ENCODE results near the gene CRB2. TPM values are rescaled to one million over a fixed set of nuclear protein-coding genes. Genes with fewer than 3 reads are reported as not detected.

Gene CRB2
- total RNA-seq, 1 experiment from 2014 or later: 3.6 TPM

GRCh38 chr9:123418052-123418430 is 62.0 kb downstream of the CRB2 start:
- Histone ChIP-seq H3K23me2 (ENCODE audit: insufficient read length, low read depth, low read length, poor library complexity, severe bottlenecking) (no peaks in the 10 kb centered on the region), H4K5ac (ENCODE audit: insufficient read length, low read depth, low read length) (no peak overlapping the region), H2BK5ac (ENCODE audit: insufficient read length, low read length) (no peak overlapping the region), H3K79me1 (ENCODE audit: insufficient read depth, low read depth, low read length, poor library complexity, severe bottlenecking) (no peaks in the 10 kb centered on the region), H2BK15ac (ENCODE audit: low read depth, low read length) (no peak overlapping the region), H3K9ac (ENCODE audit: extremely low read depth, insufficient read length, low read length) (no peak overlapping the region), H3K56ac (ENCODE audit: insufficient read length, low read depth, low read length) (no peak overlapping the region), H4K91ac (ENCODE audit: insufficient read length, low read depth, low read length) (no peak overlapping the region), H3K18ac (ENCODE audit: insufficient read length, low read depth, low read length) (no peak overlapping the region), H3K79me2 (ENCODE audit: insufficient read depth, low read length) (no peaks in the 10 kb centered on the region), H2AK5ac (ENCODE audit: insufficient read length, low read length) (no peak overlapping the region), H2AFZ (ENCODE audit: low read length) (no peak overlapping the region), H4K20me1 (ENCODE audit: control insufficient read depth, insufficient read depth, insufficient read length) (no peaks in the 10 kb centered on the region), H3K9me3 (ENCODE audit: control insufficient read depth, low read depth, low read length) (no peaks in the 10 kb centered on the region), H4K8ac (replicated peaks; ENCODE audit: insufficient read length, low read depth, low read length) (no peak overlapping the region), H2BK12ac (ENCODE audit: insufficient read length, low read depth, low read length) (no peak overlapping the region), H3K14ac (ENCODE audit: insufficient read depth, low read length) (no peak overlapping the region), H2BK20ac (ENCODE audit: low read depth, low read length, poor library complexity, severe bottlenecking) (no peak overlapping the region), H3K4ac (ENCODE audit: low read depth, low read length) (no peak overlapping the region), H3K4me1 (ENCODE audit: insufficient read depth, low read length) (peaks cover 4% of the 10 kb centered on the region; the same call in 1 of the 2 replicates), H3K27ac (ENCODE audit: insufficient read length, low read depth, low read length) (no peak overlapping the region), H3K4me2 (ENCODE audit: insufficient read depth, insufficient read length, low read length) (no peak overlapping the region), H3K23ac (ENCODE audit: insufficient read length, low read depth, low read length) (no peak overlapping the region), H3K27me3 (ENCODE audit: insufficient read depth, low read length) (no peaks in the 10 kb centered on the region), H2BK120ac (ENCODE audit: low read depth, low read length, poor library complexity, severe bottlenecking) (no peak overlapping the region), H3T11ph (ENCODE audit: low read length) (no peak overlapping the region)
- peaks cover 37 to 55% of the 10 kb centered on the region in 2 experiments for H3K4me1 Mint-ChIP-seq
- H3K36me3 Mint-ChIP-seq (ENCODE audit: insufficient read depth in 1 of 3, low read depth in 3 of 3): peaks cover 0 to 6% (median 0%) of the 10 kb centered on the region in 3 experiments; a peak in 2 of 7 replicates
- no peak for TF ChIP-seq CTCF (conservative IDR thresholded peaks at IDR 0.05)
- no peaks in the 10 kb centered on the region for H3K9me3 Mint-ChIP-seq
- no peak for DNase-seq
- H3K27me3 Mint-ChIP-seq (ENCODE audit: low read depth): no peaks in the 10 kb centered on the region; the same call in 1 of the 2 replicates
- H3K4me3 Mint-ChIP-seq: no peak overlapping the region
- H3K27ac Mint-ChIP-seq: no peak overlapping the region; a peak in 2 of 7 replicates
- WGBS (ENCODE audit: extremely low coverage, insufficient read length, low lambda C conversion rate): no CpG with 5 or more reads among the region's 5 CpGs

All from H9 (cell line).